Adrenal gland (tissue), 12 donors: ENCODE data around the gene CRHR1. TPM values are rescaled to one million over a fixed set of nuclear protein-coding genes. Genes with fewer than 3 reads are reported as not detected.

ENCODE experiments used
- DNase-seq, 7 donors: peaks; one replicate each; pipeline ENCODE4 v3.0.0-alpha.2; 2019 to 2020
- H3K27ac ChIP-seq, 5 donors: fragments of 200-600 bp; sonication (generic) in 4 of 5; 1 replicate in 3 of 5; 2 replicates in 2 of 5; pipeline versions ENCODE4 v1.5.1 to v1.8.0; 2016 to 2020; ENCODE audit warnings: mild to moderate bottlenecking in 1 of 5
- H3K27me3 ChIP-seq: fragments of 200-600 bp; 2 replicates; pipeline ENCODE4 v1.8.0; 2021
- H3K36me3 ChIP-seq, 2 donors: fragments of 200-600 bp; replicated peaks in 1 of 2; 1 replicate in 1 of 2; 2 replicates in 1 of 2; pipeline versions ENCODE4 v1.5.1 to v1.8.0; 2018 to 2022
- H3K4me1 ChIP-seq, 2 donors: fragments of 200-600 bp; replicated peaks in 1 of 2; 1 replicate in 1 of 2; 2 replicates in 1 of 2; pipeline versions ENCODE4 v1.5.1 to v1.8.0; 2018 to 2021
- H3K4me3 ChIP-seq, 4 donors: fragments of 200-600 bp; sonication (generic) in 3 of 4; one replicate each; pipeline ENCODE4 v1.5.1; 2016 to 2018
- H3K9me3 ChIP-seq, 3 donors: fragments of 200-600 bp; sonication (generic) in 1 of 3; replicated peaks in 1 of 3; 1 replicate in 2 of 3; 2 replicates in 1 of 3; pipeline versions ENCODE4 v1.5.1 to v1.8.0; 2016 to 2021
- CTCF ChIP-seq, 6 experiments: fragments of 450-650 bp in 4 of 6; fragments of 200-600 bp in 2 of 6; sonication (generic) in 1 of 6; IDR thresholded peaks; 1 replicate in 5 of 6; 2 replicates in 1 of 6; pipeline versions ENCODE4 v1.5.1 to v1.8.0; 2016 to 2021; ENCODE audit warnings: antibody characterized with exemption in 6 of 6, mild to moderate bottlenecking in 2 of 6, moderate library complexity in 1 of 6
- POLR2A ChIP-seq, 2 donors: fragments of 450-650 bp; IDR thresholded peaks; one replicate each; pipeline ENCODE4 v1.6.1; 2017; ENCODE audit warnings: antibody characterized with exemption in 2 of 2, mild to moderate bottlenecking in 2 of 2, moderate library complexity in 1 of 2
- WGBS, 4 donors: extraction: QIAGEN DNeasy Blood & Tissue Kit in 2 of 4; methylation state at CpG; one replicate each; pipeline versions ENCODE4 v1.1.5 to v1.1.7; 2013 to 2017; 5-methylcytosine and 5-hydroxymethylcytosine counted together
- intact Hi-C, 2 donors: fragments of 100-400 bp; cut with DNase I; formaldehyde crosslinking; loops; one replicate each; pipeline versions ENCODE4 v1.14.1 to v1.15.0; 2022 to 2023
- polyA plus RNA-seq, 3 donors: library from polyadenylated mRNA; stranded (reverse); fragments of 200-250 nt in 2 of 3; fragments of 350-450 nt in 1 of 3; fragmentation: Illumina TruSeq in 1 of 3; extraction: RNeasy Lipid Tissue Mini Kit (QIAGEN cat#74804) in 1 of 3; gene quantifications; one replicate each; pipeline ENCODE4 v1.2.3, GENCODE V29; 2013 to 2014
- total RNA-seq, 9 donors: library from RNA; depleted of rRNA in 4 of 9; stranded (reverse); fragments of >200 nt in 4 of 9; fragments of 120-200 nt in 1 of 9; fragmentation: NEBNext Ultra II Directional in 1 of 9; extraction: Animal tissue kit (Norgen Biotek cat#: 25700) in 1 of 9; gene quantifications; one replicate each; pipeline versions ENCODE4 v1.1.0 to v1.2.4, GENCODE V29; 2013 to 2023
- donor health status: healthy with polysubstance abuse.
- donor health status: Bipolar disorder and iron deficiency.
- donor health status: DM: yes; HTN: yes; CAD: no.
- donor health status: DM: no; HTN: no; CAD: no.
- donor health status: DM: no; HTN: no; CAD: no.
- donor health status: DM: yes; HTN: yes; CAD: no.

CRHR1 gene
- total and polyA plus RNA-seq, 12 donors, result 0.27 TPM; not detected in 11

GRCh38 chr17:45775576-45776011, 8.5 kb upstream of the CRHR1 start:
- no peak overlapping the region for H3K27ac ChIP-seq
- DNase-seq, result peak; percentile 52 to 86 (median 79)
- no peaks in the 10 kb centered on the region for H3K9me3 ChIP-seq
- TF ChIP-seq CTCF (IDR thresholded peaks at IDR 0.05) (no peak), POLR2A (IDR thresholded peaks at IDR 0.05) (no peak)
- H3K36me3 ChIP-seq, result no peaks in the 10 kb centered on the region
- WGBS, 4 donors, result 0 to 90% (median 58%) methylated on average over 1 to 4 of the region's 4 CpGs
- no peaks in the 10 kb centered on the region for H3K4me1 ChIP-seq
- H3K27me3 ChIP-seq, result peaks cover 15% of the 10 kb centered on the region
- intact Hi-C loops, result no loop called here
- no peak overlapping the region for H3K4me3 ChIP-seq

GRCh38 chr17:45776896-45777295, 7.2 kb upstream of the CRHR1 start:
- WGBS, 4 donors, result 65 to 78% (median 70%) methylated on average over 4 to 7 of the region's 7 CpGs
- peaks cover 12% of the 10 kb centered on the region for H3K27me3 ChIP-seq

GRCh38 chr17:45777388-45777787, 6.7 kb upstream of the CRHR1 start:
- DNase-seq, result no peak
- no peaks in the 10 kb centered on the region for H3K4me1 ChIP-seq
- no peak overlapping the region for H3K27ac ChIP-seq
- H3K27me3 ChIP-seq, result peaks cover 7% of the 10 kb centered on the region
- H3K9me3 ChIP-seq, result no peaks in the 10 kb centered on the region
- intact Hi-C loops, result no loop called here
- 58 to 68% (median 65%) methylated on average over 1 to 3 of the region's 3 CpGs for WGBS, 4 donors
- no peaks in the 10 kb centered on the region for H3K36me3 ChIP-seq
- no peak for TF ChIP-seq POLR2A (IDR thresholded peaks at IDR 0.05)
- no peak for TF ChIP-seq CTCF (IDR thresholded peaks at IDR 0.05)
- H3K4me3 ChIP-seq, result no peak overlapping the region

More at GRCh38 chr17:45776896-45777295, 7.2 kb upstream of the CRHR1 start:
- no peak overlapping the region for H3K27ac ChIP-seq
- H3K4me1 ChIP-seq, result no peaks in the 10 kb centered on the region
- intact Hi-C loops, result no loop called here
- TF ChIP-seq CTCF (IDR thresholded peaks at IDR 0.05) (no peak), POLR2A (IDR thresholded peaks at IDR 0.05) (no peak)
- no peak overlapping the region for H3K4me3 ChIP-seq
- no peak for DNase-seq
- no peaks in the 10 kb centered on the region for H3K36me3 ChIP-seq
- no peaks in the 10 kb centered on the region for H3K9me3 ChIP-seq

- intact Hi-C loops, result no loop called here
- Histone ChIP-seq H3K4me3 (no peak overlapping the region), H3K36me3 (no peaks in the 10 kb centered on the region), H3K4me1 (peaks cover 18 to 23% of the 10 kb centered on the region in 2 donors), H3K27ac (no peak overlapping the region), H3K27me3 (peaks cover 35% of the 10 kb centered on the region), H3K9me3 (no peaks in the 10 kb centered on the region)
- no peak for TF ChIP-seq POLR2A (IDR thresholded peaks at IDR 0.05)
- TF ChIP-seq CTCF (IDR thresholded peaks at IDR 0.05), result no peak
- no peak for DNase-seq
- WGBS, 4 donors, result 76 to 84% (median 79%) methylated on average over 5 of the region's 5 CpGs
Observed at GRCh38 chr17:45780921-45781320, 3.2 kb upstream of the CRHR1 start.
